WTC11 (cell line): ENCODE data around the gene APOA1. TPM values are rescaled to one million over a fixed set of nuclear protein-coding genes. Genes with fewer than 3 reads are reported as not detected.

Experiments used
- ATAC-seq: fragments of 200-7000 bp; cut with Tn5 transposase; 2 replicates; pipeline ENCODE4 v1.10.0; 2021; ENCODE audit warnings: mild to moderate bottlenecking, moderate library complexity
- CTCF ChIA-PET: fragments of 300-600 bp; sonication (Branson Sonifier 250); formaldehyde crosslinking; loops from one replicate; lab custom pipeline; 2021; ENCODE audit warnings: antibody characterized with exemption; lab: Charles Lee
- POLR2A ChIA-PET: fragments of 350-600 bp; sonication (Branson Sonifier 250); formaldehyde crosslinking; loops from one replicate; lab custom pipeline; 2021; ENCODE audit warnings: antibody characterized with exemption; lab: Charles Lee
- DNase-seq: peaks from one replicate; pipeline ENCODE4 v3.0.0; 2021; ENCODE audit warnings: low spot score
- H3K27ac Mint-ChIP-seq: 2 replicates; pipeline ENCODE4 v1.8.0; 2021; ENCODE audit warnings: mixed read lengths
- H3K27me3 Mint-ChIP-seq: 2 replicates; pipeline ENCODE4 v1.8.0; 2021; ENCODE audit warnings: low read depth, mild to moderate bottlenecking, moderate library complexity, mixed read lengths
- H3K36me3 Mint-ChIP-seq: 2 replicates; pipeline ENCODE4 v1.8.0; 2021; ENCODE audit warnings: mixed read lengths
- H3K4me1 Mint-ChIP-seq: 2 replicates; pipeline ENCODE4 v1.8.0; 2022; ENCODE audit warnings: mixed read lengths
- H3K4me3 Mint-ChIP-seq: 2 replicates; pipeline ENCODE4 v1.8.0; 2021; ENCODE audit warnings: mild to moderate bottlenecking, moderate library complexity, mixed read lengths
- H3K9me3 Mint-ChIP-seq: 2 replicates; pipeline ENCODE4 v1.8.0; 2021; ENCODE audit warnings: mixed read lengths
- ARID4B ChIP-seq: sonication (generic); formaldehyde crosslinking; IDR thresholded peaks from 2 replicates; pipeline ENCODE4 v1.8.0; 2023; ENCODE audit warnings: missing genetic modification reagents, mild to moderate bottlenecking, borderline replicate concordance
- ATF2 ChIP-seq: sonication (generic); formaldehyde crosslinking; IDR thresholded peaks from 2 replicates; pipeline ENCODE4 v1.8.1; 2022; ENCODE audit warnings: low read depth, missing genetic modification reagents, borderline replicate concordance
- ATF6 ChIP-seq: sonication (generic); formaldehyde crosslinking; IDR thresholded peaks from 2 replicates; pipeline ENCODE4 v1.8.1; 2023; ENCODE audit warnings: mild to moderate bottlenecking, missing genetic modification reagents
- E2F1 ChIP-seq: sonication (generic); formaldehyde crosslinking; IDR thresholded peaks from 2 replicates; pipeline ENCODE4 v1.8.0; 2022; ENCODE audit warnings: mild to moderate bottlenecking, missing genetic modification reagents
- ELF4 ChIP-seq: sonication (generic); formaldehyde crosslinking; IDR thresholded peaks from 2 replicates; pipeline ENCODE4 v1.8.1; 2022; ENCODE audit warnings: low read depth, mild to moderate bottlenecking, moderate library complexity, missing genetic modification reagents
- HMGA2 ChIP-seq: fragments of 250-450 bp; sonication (Bioruptor Pico); IDR thresholded peaks from 2 replicates; pipeline ENCODE4 v1.4.0; 2021; ENCODE audit warnings: mild to moderate bottlenecking, moderate library complexity
- HMGXB4 ChIP-seq: sonication (generic); formaldehyde crosslinking; IDR thresholded peaks from 2 replicates; pipeline ENCODE4 v1.8.1; 2023; ENCODE audit warnings: mild to moderate bottlenecking, moderate library complexity, missing genetic modification reagents
- IRF1 ChIP-seq: sonication (generic); formaldehyde crosslinking; IDR thresholded peaks from 2 replicates; pipeline ENCODE4 v1.8.0; 2023; ENCODE audit warnings: missing genetic modification reagents
- MLX ChIP-seq: sonication (generic); formaldehyde crosslinking; IDR thresholded peaks from 2 replicates; pipeline ENCODE4 v1.8.1; 2023; ENCODE audit warnings: mild to moderate bottlenecking, missing genetic modification reagents, moderate library complexity
- MXD4 ChIP-seq: fragments of 250-450 bp; sonication (Bioruptor Pico); IDR thresholded peaks from 2 replicates; pipeline ENCODE4 v1.8.0; 2021; ENCODE audit warnings: mild to moderate bottlenecking, moderate library complexity, borderline replicate concordance
- NFATC4 ChIP-seq: fragments of 250-450 bp; sonication (Bioruptor Pico); IDR thresholded peaks from 2 replicates; pipeline ENCODE4 v1.9.0; 2021; ENCODE audit warnings: mild to moderate bottlenecking
- RORB ChIP-seq: fragments of 250-450 bp; sonication (Bioruptor Pico); IDR thresholded peaks from 2 replicates; pipeline ENCODE4 v1.9.0; 2021; ENCODE audit warnings: mild to moderate bottlenecking
- SMAD3 ChIP-seq: sonication (generic); formaldehyde crosslinking; IDR thresholded peaks from 2 replicates; pipeline ENCODE4 v1.8.0; 2022; ENCODE audit warnings: missing genetic modification reagents, mild to moderate bottlenecking, borderline replicate concordance
- ZNF138 ChIP-seq: sonication (generic); formaldehyde crosslinking; conservative IDR thresholded peaks from 2 replicates; pipeline ENCODE4 v1.8.1; 2022; ENCODE audit warnings: mild to moderate bottlenecking, moderate library complexity, missing genetic modification reagents
- ZNF232 ChIP-seq: sonication (generic); formaldehyde crosslinking; IDR thresholded peaks from 2 replicates; pipeline ENCODE4 v1.8.0; 2022; ENCODE audit warnings: mild to moderate bottlenecking, missing genetic modification reagents
- ZNF416 ChIP-seq: fragments of 250-450 bp; sonication (Bioruptor Pico); IDR thresholded peaks from 2 replicates; pipeline ENCODE4 v1.9.0; 2021; ENCODE audit warnings: mild to moderate bottlenecking, inconsistent platforms
- ZNF532 ChIP-seq: fragments of 250-450 bp; sonication (Bioruptor Pico); IDR thresholded peaks from 2 replicates; pipeline ENCODE4 v1.9.0; 2021; ENCODE audit warnings: mild to moderate bottlenecking, borderline replicate concordance
- total RNA-seq: library from RNA; stranded (reverse); gene quantifications from 3 replicates; pipeline ENCODE4 v1.2.3, GENCODE V29; 2021

The APOA1 gene
- total RNA-seq, 1 experiment from 2014 or later, result 2.1 TPM

GRCh38 chr11:116797816-116798215 lies 39.6 kb downstream of the APOA1 start:
- ATAC-seq (no peak), DNase-seq (no peak)
- no peak overlapping the region for H3K4me3 Mint-ChIP-seq
- no peaks in the 10 kb centered on the region for H3K36me3 Mint-ChIP-seq
- no peak overlapping the region for H3K27ac Mint-ChIP-seq
- H3K4me1 Mint-ChIP-seq, result peaks cover 3% of the 10 kb centered on the region; the same call in 1 of the 2 replicates
- ChIA-PET CTCF (interaction anchor here (1.0 kb wide), 1 partner anchor 38 kb away, joined by 3 read pairs; no protein-coding TSS in a partner anchor), POLR2A (no interaction called here)
- H3K27me3 Mint-ChIP-seq, result peaks cover 2% of the 10 kb centered on the region; the same call in 1 of the 2 replicates
- TF ChIP-seq ZNF232 (CRISPR knock-in tag) (no peak), ZNF416 (no peak), ARID4B (no peak), E2F1 (no peak), ZNF138 (CRISPR knock-in tag) (no peak), ATF2 (CRISPR knock-in tag) (no peak), NFATC4 (CRISPR knock-in tag) (no peak), ELF4 (CRISPR knock-in tag) (no peak), HMGA2 (CRISPR knock-in tag) (no peak), IRF1 (CRISPR knock-in tag) (no peak), MXD4 (CRISPR knock-in tag) (no peak), ZNF532 (no peak), SMAD3 (CRISPR knock-in tag) (no peak), HMGXB4 (CRISPR knock-in tag) (no peak), RORB (CRISPR knock-in tag) (no peak), ATF6 (CRISPR knock-in tag) (no peak), MLX (CRISPR knock-in tag) (no peak)
- no peaks in the 10 kb centered on the region for H3K9me3 Mint-ChIP-seq
